Measurements from ENCODE around the gene ELF4. TPM values are rescaled to one million over a fixed set of nuclear protein-coding genes. Genes with fewer than 3 reads are reported as not detected.

The ELF4 gene
- total RNA-seq, 4 donors from 2014 or later, result 4.5 to 9.5 (median 7.5) TPM

DNA sequence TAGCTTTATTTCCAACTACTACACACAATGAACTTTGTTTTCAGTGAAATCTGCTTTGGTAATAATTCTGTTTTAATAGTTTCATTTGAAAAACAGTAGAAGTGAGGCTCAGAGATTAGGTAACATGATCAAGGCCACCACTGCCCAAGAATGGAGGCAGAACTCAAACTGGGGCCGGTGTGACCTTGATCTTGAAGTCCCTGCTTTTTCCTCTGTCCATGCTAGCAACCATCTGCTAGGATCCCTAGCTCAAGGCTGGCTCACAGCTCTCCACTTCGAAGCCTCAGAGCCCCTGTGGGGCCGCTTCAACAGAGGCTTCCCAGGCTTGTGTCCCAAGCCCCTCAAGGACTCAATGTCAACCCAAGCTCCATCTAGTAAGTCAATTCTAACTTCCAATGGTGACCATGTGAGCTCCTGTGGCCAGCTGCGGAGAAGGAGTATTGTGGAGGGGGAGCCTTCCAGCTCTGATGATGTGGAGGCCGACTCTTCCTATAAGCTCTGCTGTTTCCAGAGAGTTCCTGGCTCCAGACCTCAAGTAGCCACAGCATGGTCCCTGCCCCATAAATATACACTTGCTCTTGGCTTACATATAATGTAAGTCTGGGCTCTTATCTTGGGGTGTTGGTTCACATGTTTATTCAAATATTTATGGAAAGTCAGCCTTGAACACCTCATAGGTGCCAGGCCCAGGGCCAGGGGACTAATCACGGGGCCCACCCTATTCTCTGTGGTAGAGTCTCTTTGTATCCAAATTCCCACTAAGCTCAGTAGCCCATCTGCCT is 14.9 kb downstream of the ELF4 start:
- H3K4me3 ChIP-seq, result no peak overlapping the region
- no peak overlapping the region for H3K27ac ChIP-seq
- 73 to 100% methylated on average over 1 to 6 of the region's 6 CpGs for WGBS, 2 donors (ENCODE audit: low coverage in 1 of 2)
- TF ChIP-seq POLR2A (IDR thresholded peaks at IDR 0.05) (no peak), EP300 (IDR thresholded peaks at IDR 0.05) (no peak), POLR2AphosphoS5 (IDR thresholded peaks at IDR 0.05) (no peak)
- TF ChIP-seq, protein P1, sequence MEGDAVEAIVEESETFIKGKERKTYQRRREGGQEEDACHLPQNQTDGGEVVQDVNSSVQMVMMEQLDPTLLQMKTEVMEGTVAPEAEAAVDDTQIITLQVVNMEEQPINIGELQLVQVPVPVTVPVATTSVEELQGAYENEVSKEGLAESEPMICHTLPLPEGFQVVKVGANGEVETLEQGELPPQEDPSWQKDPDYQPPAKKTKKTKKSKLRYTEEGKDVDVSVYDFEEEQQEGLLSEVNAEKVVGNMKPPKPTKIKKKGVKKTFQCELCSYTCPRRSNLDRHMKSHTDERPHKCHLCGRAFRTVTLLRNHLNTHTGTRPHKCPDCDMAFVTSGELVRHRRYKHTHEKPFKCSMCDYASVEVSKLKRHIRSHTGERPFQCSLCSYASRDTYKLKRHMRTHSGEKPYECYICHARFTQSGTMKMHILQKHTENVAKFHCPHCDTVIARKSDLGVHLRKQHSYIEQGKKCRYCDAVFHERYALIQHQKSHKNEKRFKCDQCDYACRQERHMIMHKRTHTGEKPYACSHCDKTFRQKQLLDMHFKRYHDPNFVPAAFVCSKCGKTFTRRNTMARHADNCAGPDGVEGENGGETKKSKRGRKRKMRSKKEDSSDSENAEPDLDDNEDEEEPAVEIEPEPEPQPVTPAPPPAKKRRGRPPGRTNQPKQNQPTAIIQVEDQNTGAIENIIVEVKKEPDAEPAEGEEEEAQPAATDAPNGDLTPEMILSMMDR (IDR thresholded peaks at IDR 0.05), result no peak
- no peaks in the 10 kb centered on the region for H3K27me3 ChIP-seq
- no peaks in the 10 kb centered on the region for H3K9me3 ChIP-seq
- no peak for ATAC-seq
- H3K36me3 ChIP-seq, result no peaks in the 10 kb centered on the region
- peaks cover 0 to 23% (median 4%) of the 10 kb centered on the region in 3 donors for H3K4me1 ChIP-seq

DNA sequence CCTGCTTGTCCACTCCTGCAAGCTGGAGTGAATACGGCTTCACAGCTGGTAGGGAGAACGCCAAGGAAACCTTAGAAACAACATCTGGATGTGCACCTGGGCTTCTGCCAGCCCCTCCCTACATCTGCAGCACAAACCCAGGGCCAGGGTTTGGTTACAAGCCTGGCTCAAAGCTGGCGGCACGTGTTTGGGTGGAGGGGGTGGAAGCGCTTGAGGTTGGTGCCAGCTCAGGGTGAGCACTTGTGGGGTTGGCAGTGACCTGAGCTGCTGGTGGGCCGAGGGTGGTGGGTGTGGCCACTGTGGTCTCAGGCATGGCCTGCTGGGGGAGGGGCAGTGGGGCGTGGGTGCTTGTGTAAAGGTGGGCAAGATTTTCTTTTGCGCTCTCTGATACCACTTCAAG is 15.6 kb downstream of the ELF4 start:
- ATAC-seq, result no peak

DNA sequence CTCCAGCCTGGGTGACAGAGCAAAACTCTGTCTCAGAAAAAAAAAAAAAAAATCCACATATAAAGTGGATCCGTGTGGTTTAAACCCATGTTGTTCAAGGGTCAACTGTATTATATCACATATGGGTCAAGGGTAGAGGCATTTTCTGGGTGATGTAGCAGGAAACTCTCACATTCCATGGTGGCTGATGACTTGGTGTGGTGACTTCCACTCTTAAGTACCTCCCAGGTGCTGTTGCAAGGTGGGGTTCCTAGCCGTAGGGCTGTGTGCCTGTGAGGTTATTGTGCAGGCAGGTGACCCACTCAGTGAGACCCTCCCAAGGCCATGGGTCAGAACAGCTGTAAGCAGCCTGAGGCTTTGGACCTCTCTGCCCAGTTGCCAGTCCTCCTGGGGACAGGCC is 17.0 kb downstream of the ELF4 start:
- no CpG with 5 or more reads among the region's 2 CpGs for WGBS, 2 donors (ENCODE audit: low coverage in 1 of 2)

More for the DNA sequence above, 15.6 kb downstream of the ELF4 start:
- H3K27ac ChIP-seq, result no peak overlapping the region
- H3K27me3 ChIP-seq, result no peaks in the 10 kb centered on the region
- no peak overlapping the region for H3K4me3 ChIP-seq
- H3K9me3 ChIP-seq, result no peaks in the 10 kb centered on the region
- TF ChIP-seq POLR2A (IDR thresholded peaks at IDR 0.05) (no peak), EP300 (IDR thresholded peaks at IDR 0.05) (no peak), POLR2AphosphoS5 (IDR thresholded peaks at IDR 0.05) (no peak)
- TF ChIP-seq, protein P1 (IDR thresholded peaks at IDR 0.05), result no peak
- 75% methylated on average over 2 of the region's 8 CpGs; no CpG with 5 or more reads in 1 of the 2 donors for WGBS, 2 donors (ENCODE audit: low coverage in 1 of 2)
- peaks cover 0 to 21% (median 4%) of the 10 kb centered on the region in 3 donors for H3K4me1 ChIP-seq
- H3K36me3 ChIP-seq, result no peaks in the 10 kb centered on the region

DNA sequence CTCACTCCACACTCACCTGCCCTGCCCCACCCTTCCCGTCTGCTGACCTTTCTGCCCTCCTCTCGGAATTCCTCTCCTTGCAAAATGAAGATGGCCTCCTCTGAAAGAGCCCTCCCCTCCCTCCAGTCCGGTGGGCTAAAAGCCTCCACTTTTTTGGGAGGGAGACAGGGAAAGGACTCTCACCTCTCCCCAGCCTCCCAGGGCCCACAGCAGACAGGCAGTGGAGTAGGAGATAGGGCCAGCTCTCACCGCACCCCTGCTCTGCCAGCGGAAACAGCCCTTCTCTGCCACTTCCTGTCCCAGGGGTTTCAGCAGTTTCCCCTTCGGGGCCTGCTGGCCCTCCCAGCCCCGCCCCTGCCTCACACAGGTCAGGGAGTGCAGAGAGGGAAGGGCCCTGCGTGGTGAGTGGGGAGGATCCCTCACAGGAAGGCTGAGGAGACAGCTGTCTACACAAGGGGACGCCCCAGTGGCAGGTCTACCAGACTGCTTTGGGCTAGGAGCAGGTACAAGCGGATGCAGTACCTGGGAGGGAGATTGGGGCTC is 18.2 kb downstream of the ELF4 start:
- H3K36me3 ChIP-seq, result no peaks in the 10 kb centered on the region
- ATAC-seq, result peak; percentile 62
- no peaks in the 10 kb centered on the region for H3K9me3 ChIP-seq
- H3K4me1 ChIP-seq, result no peaks in the 10 kb centered on the region
- H3K27ac ChIP-seq, result peak overlapping the region in 2 of 4 donors; percentile 9 to 12
- TF ChIP-seq POLR2A (IDR thresholded peaks at IDR 0.05), result no peak
- no peak for TF ChIP-seq EP300 (IDR thresholded peaks at IDR 0.05)
- TF ChIP-seq POLR2AphosphoS5 (IDR thresholded peaks at IDR 0.05), result no peak
- no peaks in the 10 kb centered on the region for H3K27me3 ChIP-seq
- no peak overlapping the region for H3K4me3 ChIP-seq
- 60% methylated on average over 1 of the region's 10 CpGs; no CpG with 5 or more reads in 1 of the 2 donors for WGBS, 2 donors (ENCODE audit: low coverage in 1 of 2)

More for the DNA sequence above, 17.0 kb downstream of the ELF4 start:
- no peak for TF ChIP-seq POLR2AphosphoS5 (IDR thresholded peaks at IDR 0.05)
- no peak for TF ChIP-seq EP300 (IDR thresholded peaks at IDR 0.05)
- no peak for TF ChIP-seq POLR2A (IDR thresholded peaks at IDR 0.05)
- TF ChIP-seq, protein P1 (IDR thresholded peaks at IDR 0.05), result no peak
- no peak for ATAC-seq
- Histone ChIP-seq H3K27ac (no peak overlapping the region), H3K4me3 (no peak overlapping the region), H3K4me1 (peaks cover 0 to 6% (median 4%) of the 10 kb centered on the region in 3 donors), H3K27me3 (no peaks in the 10 kb centered on the region), H3K9me3 (no peaks in the 10 kb centered on the region), H3K36me3 (no peaks in the 10 kb centered on the region)

DNA sequence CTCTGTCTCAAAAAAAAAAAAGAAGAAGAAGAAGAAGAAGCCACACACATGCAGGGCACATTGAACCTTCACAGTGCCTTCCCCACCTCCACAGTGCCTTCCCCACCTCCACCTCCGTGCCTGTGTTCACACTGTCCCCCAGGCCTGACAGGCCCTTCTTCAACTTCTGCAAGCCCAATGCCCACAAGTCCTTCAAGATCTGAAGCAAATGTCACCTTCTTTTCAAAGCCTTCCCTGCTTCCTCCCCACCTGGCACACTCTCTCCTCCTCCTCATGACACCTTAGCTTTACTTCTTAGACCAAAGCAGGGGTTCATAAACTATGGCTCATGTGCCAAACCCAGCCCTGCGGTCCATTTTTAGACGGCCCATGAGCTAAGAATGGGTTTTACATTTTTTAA is 19.9 kb downstream of the ELF4 start:
- no peak overlapping the region for H3K4me3 ChIP-seq
- H3K4me1 ChIP-seq, result no peaks in the 10 kb centered on the region
- no peaks in the 10 kb centered on the region for H3K36me3 ChIP-seq
- TF ChIP-seq EP300 (IDR thresholded peaks at IDR 0.05), result no peak
- no peak for TF ChIP-seq POLR2AphosphoS5 (IDR thresholded peaks at IDR 0.05)
- no peak for TF ChIP-seq POLR2A (IDR thresholded peaks at IDR 0.05)
- TF ChIP-seq, protein P1 (IDR thresholded peaks at IDR 0.05), result no peak
- ATAC-seq, result no peak
- H3K27me3 ChIP-seq, result no peaks in the 10 kb centered on the region
- no peak overlapping the region for H3K27ac ChIP-seq
- 71 to 100% methylated on average over 2 of the region's 3 CpGs for WGBS, 2 donors (ENCODE audit: low coverage in 1 of 2)
- H3K9me3 ChIP-seq, result no peaks in the 10 kb centered on the region

Measured in gastroesophageal sphincter (tissue), 4 donors.